K562 (cell line): ENCODE data around the gene SSBP2. TPM values are rescaled to one million over a fixed set of nuclear protein-coding genes. Genes with fewer than 3 reads are reported as not detected.

Experiments
- ATAC-seq: fragments of 200-7000 bp; cut with Tn5 transposase; 3 replicates; pipeline ENCODE4 v1.9.1; 2020; ENCODE audit warnings: moderate library complexity
- BruUV-seq: library from RNA; stranded (reverse); fragments of 400-500 nt; replicated peaks from 2 replicates; lab custom pipeline; 2021; lab: Mats Ljungman, UMichigan
- CTCF ChIA-PET: fragments of 300-600 bp; formaldehyde crosslinking; extraction: SDS; loops from one replicate; lab custom pipeline; 2021; ENCODE audit warnings: low intra/inter-chr PET ratio; lab: Yijun Ruan, JAX
- POLR2A ChIA-PET: fragments of 300-600, 350-650 bp; sonication (Branson Sonifier 250); formaldehyde crosslinking; extraction: SDS; loops from one replicate; lab custom pipeline; 2021; ENCODE audit warnings: antibody characterized with exemption, inconsistent platforms; lab: Yijun Ruan, JAX
- DNase-seq, 4 experiments: peaks; one replicate each; pipeline versions ENCODE4 v3.0.0 to v3.0.0-alpha.2; 2011 to 2018; ENCODE audit warnings: low spot score in 3 of 4, mixed read lengths in 3 of 4; ENCODE audit errors: extremely low read depth in 1 of 4
- FAIRE-seq: peaks from 2 replicates; lab custom pipeline; 2011; peaks lifted over from hg19 to GRCh38; lab: Jason Lieb, UNC
- H2AFZ ChIP-seq: 2 replicates; pipeline ENCODE4 v1.6.0; 2011; ENCODE audit warnings: low read depth, low read length, control low read depth, inconsistent platforms
- H3K27ac ChIP-seq: fragments of 200-600 bp; 3 replicates; pipeline ENCODE4 v1.8.0; 2011; ENCODE audit warnings: low read depth, mild to moderate bottlenecking, control low read depth, inconsistent platforms, low read length, moderate library complexity, mixed read lengths; ENCODE audit errors: extremely low read depth
- H3K27me3 ChIP-seq, 2 experiments: fragments of 300-600 bp in 1 of 2; 2 replicates in 1 of 2; 3 replicates in 1 of 2; pipeline versions ENCODE4 v1.6.0 to v1.8.0; 2011; ENCODE audit warnings: inconsistent platforms in 2 of 2, low read length in 2 of 2, mild to moderate bottlenecking in 1 of 2, mixed read lengths in 1 of 2, moderate library complexity in 1 of 2; ENCODE audit not compliant: control insufficient read depth in 2 of 2, insufficient read depth in 2 of 2
- H3K36me3 ChIP-seq: fragments of 300-600 bp; 3 replicates; pipeline ENCODE4 v1.8.0; 2011; ENCODE audit warnings: mild to moderate bottlenecking, low read length, inconsistent platforms; ENCODE audit not compliant: control insufficient read depth, insufficient read depth
- H3K4me1 ChIP-seq, 2 experiments: fragments of 200-600 bp in 1 of 2; replicated peaks in 1 of 2; 2 replicates in 1 of 2; 3 replicates in 1 of 2; pipeline versions ENCODE4 v1.5.1 to v1.8.0; 2011; ENCODE audit warnings: inconsistent platforms in 2 of 2, low read length in 2 of 2, mild to moderate bottlenecking in 1 of 2, mixed read lengths in 1 of 2, moderate library complexity in 1 of 2; ENCODE audit not compliant: control insufficient read depth in 2 of 2, insufficient read depth in 2 of 2
- H3K4me2 ChIP-seq: 2 replicates; pipeline ENCODE4 v1.6.1; 2011; ENCODE audit warnings: low read length, control low read depth, inconsistent platforms, mixed read lengths; ENCODE audit not compliant: insufficient read depth
- H3K4me3 ChIP-seq: fragments of 200-600 bp; sonication (generic), shearing (Covaris generic); 2 replicates; pipeline ENCODE4 v1.5.1; 2016; ENCODE audit warnings: control low read depth, inconsistent platforms
- H3K79me2 ChIP-seq: fragments of 200-600 bp; 3 replicates; pipeline ENCODE4 v1.8.0; 2011; ENCODE audit warnings: low read length, inconsistent platforms; ENCODE audit not compliant: control insufficient read depth, insufficient read depth
- H3K9ac ChIP-seq, 2 experiments: 2 replicates each; pipeline versions ENCODE4 v1.6.0 to v1.6.1; 2011; ENCODE audit warnings: low read depth in 2 of 2, low read length in 2 of 2, control low read depth in 1 of 2, inconsistent platforms in 1 of 2, mild to moderate bottlenecking in 1 of 2, mixed read lengths in 1 of 2; ENCODE audit not compliant: insufficient read depth in 1 of 2
- H3K9me1 ChIP-seq: one replicate; pipeline ENCODE4 v1.6.0; 2011; ENCODE audit warnings: inconsistent platforms, mild to moderate bottlenecking, low read length, moderate library complexity; ENCODE audit not compliant: control insufficient read depth, insufficient read depth
- H3K9me3 ChIP-seq: replicated peaks from 2 replicates; pipeline ENCODE4 v1.5.1; 2011; ENCODE audit warnings: low read depth, low read length, inconsistent platforms; ENCODE audit not compliant: control insufficient read depth, insufficient read depth
- H4K20me1 ChIP-seq: replicated peaks from 2 replicates; pipeline ENCODE4 v1.6.1; 2011; ENCODE audit warnings: low read length, inconsistent platforms, mixed read lengths; ENCODE audit not compliant: control insufficient read depth, insufficient read depth
- CEBPG ChIP-seq, 3 experiments: fragments of 200-800 bp in 1 of 3; sonication (Bioruptor generic) in 1 of 3; sonication (generic) in 1 of 3; formaldehyde crosslinking in 1 of 3; IDR thresholded peaks in 2 of 3; conservative IDR thresholded peaks in 1 of 3; 2 replicates each; pipeline versions ENCODE4 v1.6.1 to v1.8.0; 2016 to 2022; ENCODE audit warnings: missing compliant biosample characterization in 2 of 3, missing genetic modification characterization in 2 of 3, mild to moderate bottlenecking in 1 of 3, missing genetic modification reagents in 1 of 3
- PBX2 ChIP-seq, 2 experiments: IDR thresholded peaks in 1 of 2; conservative IDR thresholded peaks in 1 of 2; 2 replicates each; pipeline ENCODE4 v1.6.1; 2016; ENCODE audit warnings: low read depth in 2 of 2, mild to moderate bottlenecking in 1 of 2, missing compliant biosample characterization in 1 of 2, missing genetic modification characterization in 1 of 2, moderate library complexity in 1 of 2
- RFX5 ChIP-seq: IDR thresholded peaks from 2 replicates; pipeline ENCODE4 v1.6.1; 2011; ENCODE audit warnings: low read depth, mild to moderate bottlenecking, improper control_type of control experiment, low read length
- in situ Hi-C: fragments of 300-500 bp; cut with MboI; formaldehyde crosslinking; loops from 4 replicates; pipeline ENCODE4 v1.15.0; 2018; ENCODE audit warnings: inconsistent platforms, mixed read lengths
- intact Hi-C: fragments of 100-400 bp; cut with micrococcal nuclease; formaldehyde crosslinking; loops from 2 replicates; pipeline ENCODE4 v1.14.2; 2022
- polyA plus RNA-seq, 8 experiments: library from polyadenylated mRNA; depleted of rRNA in 4 of 8; stranded (reverse) in 5 of 8; unstranded in 3 of 8; fragments of >200 nt; fragmentation: Nextera tagmentation in 2 of 8; fragmentation: Illumina TruSeq in 1 of 8; extraction: Ambion mirVana in 2 of 8; extraction: Trizol in 1 of 8; gene quantifications; 2 replicates each; pipeline versions ENCODE4 v1.2.1 to v1.2.3, GENCODE V29; 2011 to 2014; ENCODE audit warnings: inconsistent platforms in 1 of 8, missing spikeins in 1 of 8
- total RNA-seq, 7 experiments: library from RNA; depleted of rRNA in 6 of 7; stranded (reverse); fragments of >200 nt in 6 of 7; fragmentation: Illumina TruSeq in 2 of 7; extraction: Trizol in 2 of 7; gene quantifications; 2 replicates each; pipeline versions ENCODE4 v1.2.1 to v1.2.3, GENCODE V29; 2011 to 2021; ENCODE audit warnings: low replicate concordance in 1 of 7
- TF ChIP-seq, protein P1 (sequence below), 2 experiments: fragments of 450-650 bp in 1 of 2; sonication (generic) in 1 of 2; formaldehyde crosslinking in 1 of 2; IDR thresholded peaks in 1 of 2; conservative IDR thresholded peaks in 1 of 2; 2 replicates each; pipeline versions ENCODE4 v1.6.1 to v1.8.1; 2016 to 2023; ENCODE audit warnings: mild to moderate bottlenecking in 2 of 2, moderate library complexity in 2 of 2, inconsistent platforms in 1 of 2, missing genetic modification reagents in 1 of 2

The SSBP2 gene
- total and polyA plus RNA-seq, 9 of the 15 experiments (the other 6 are each of a cell fraction or from before 2014, with no cell fraction given): 22.3 to 133 (median 42.1) TPM

DNA sequence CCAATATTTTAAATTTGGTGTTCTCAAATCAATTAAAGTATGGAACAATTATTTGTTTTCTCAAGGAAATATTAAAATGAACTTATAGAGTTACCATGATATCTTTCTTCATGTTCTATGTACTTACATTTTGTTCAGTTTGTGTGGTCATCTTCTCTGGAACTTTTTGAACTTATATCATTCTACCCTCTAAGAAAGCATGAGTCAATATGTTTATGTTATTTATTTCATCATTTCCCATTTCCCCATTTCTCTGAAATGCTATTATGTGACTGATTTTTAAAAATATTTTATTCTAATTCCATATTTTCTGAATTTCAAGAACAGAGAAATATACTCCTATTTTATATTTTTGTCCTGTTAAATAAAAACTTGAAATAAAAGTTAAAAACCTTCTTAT lies 233.4 kb downstream of the SSBP2 start:
- Histone ChIP-seq H3K9me3 (no peaks in the 10 kb centered on the region), H3K79me2 (no peaks in the 10 kb centered on the region), H3K27me3 (no peaks in the 10 kb centered on the region), H3K27ac (no peak overlapping the region), H3K9me1 (no peaks in the 10 kb centered on the region), H3K36me3 (peaks cover 4% of the 10 kb centered on the region; the same call in 1 of the 3 replicates), H3K4me2 (no peak overlapping the region), H2AFZ (no peak overlapping the region), H4K20me1 (no peaks in the 10 kb centered on the region), H3K9ac (no peak overlapping the region), H3K4me3 (no peak overlapping the region), H3K4me1 (no peaks in the 10 kb centered on the region)
- peak; percentile 65 for FAIRE-seq
- ChIA-PET CTCF (no interaction called here), POLR2A (no interaction called here)
- in situ Hi-C loops: loop anchor here (25.0 kb wide), 1 partner anchor 645 kb away; no protein-coding TSS in a partner anchor
- ATAC-seq: no peak
- TF ChIP-seq CEBPG (CRISPR knock-in tag; IDR thresholded peaks at IDR 0.05): no peak
- TF ChIP-seq CEBPG (tag; conservative IDR thresholded peaks at IDR 0.05 in 1 of 2, IDR thresholded peaks at IDR 0.05 in 1 of 2): peak in 1 of 2 experiments; percentile 80; a peak in 2 of 4 replicates
- TF ChIP-seq, protein P1, sequence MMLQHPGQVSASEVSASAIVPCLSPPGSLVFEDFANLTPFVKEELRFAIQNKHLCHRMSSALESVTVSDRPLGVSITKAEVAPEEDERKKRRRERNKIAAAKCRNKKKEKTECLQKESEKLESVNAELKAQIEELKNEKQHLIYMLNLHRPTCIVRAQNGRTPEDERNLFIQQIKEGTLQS (IDR thresholded peaks at IDR 0.05): peak; percentile 53; the same call in 1 of the 2 replicates
- TF ChIP-seq, protein P1 (CRISPR knock-in tag; conservative IDR thresholded peaks at IDR 0.05): no peak
- no peak for TF ChIP-seq PBX2 (CRISPR knock-in tag; IDR thresholded peaks at IDR 0.05; ENCODE audit: low read depth)
- TF ChIP-seq PBX2 (tag; conservative IDR thresholded peaks at IDR 0.05; ENCODE audit: low read depth): no peak
- TF ChIP-seq RFX5: no peak
- no TSS peak for BruUV-seq
- DNase-seq: no peak
- intact Hi-C loops: no loop called here
